Spleen (tissue), 11 donors: ENCODE measurements around the gene KCNMB2. TPM values are rescaled to one million over a fixed set of nuclear protein-coding genes. Genes with fewer than 3 reads are reported as not detected.

ENCODE experiments used
- DNase-seq: peaks from one replicate; pipeline ENCODE4 v3.0.0-alpha.2; 2020
- H3K27ac ChIP-seq, 8 donors: fragments of 200-600 bp; sonication (generic) in 7 of 8; 1 replicate in 4 of 8; 2 replicates in 4 of 8; pipeline versions ENCODE4 v1.5.0 to v1.8.0; 2016 to 2021; ENCODE audit warnings: inconsistent platforms in 4 of 8, mild to moderate bottlenecking in 4 of 8, moderate library complexity in 1 of 8
- H3K27me3 ChIP-seq, 7 donors: fragments of 200-600 bp; sonication (generic) in 6 of 7; replicated peaks in 1 of 7; 1 replicate in 4 of 7; 2 replicates in 3 of 7; pipeline versions ENCODE4 v1.5.0 to v1.8.0; 2016 to 2021; ENCODE audit warnings: inconsistent platforms in 3 of 7, mild to moderate bottlenecking in 1 of 7
- H3K36me3 ChIP-seq, 6 donors: fragments of 200-600 bp; sonication (generic) in 5 of 6; 1 replicate in 4 of 6; 2 replicates in 2 of 6; pipeline versions ENCODE4 v1.5.0 to v1.8.0; 2016 to 2021; ENCODE audit warnings: inconsistent platforms in 2 of 6
- H3K4me1 ChIP-seq, 6 donors: fragments of 200-600 bp; sonication (generic) in 5 of 6; 1 replicate in 3 of 6; 2 replicates in 3 of 6; pipeline versions ENCODE4 v1.5.0 to v1.8.0; 2016 to 2021; ENCODE audit warnings: inconsistent platforms in 3 of 6
- H3K4me3 ChIP-seq, 8 donors: fragments of 200-600 bp; sonication (generic) in 7 of 8; 1 replicate in 4 of 8; 2 replicates in 4 of 8; pipeline versions ENCODE4 v1.5.0 to v1.8.0; 2016 to 2021; ENCODE audit warnings: inconsistent platforms in 4 of 8, mild to moderate bottlenecking in 4 of 8, moderate library complexity in 2 of 8
- H3K9me3 ChIP-seq, 8 donors: fragments of 200-600 bp; sonication (generic) in 7 of 8; 1 replicate in 4 of 8; 2 replicates in 4 of 8; pipeline versions ENCODE4 v1.5.0 to v1.8.0; 2016 to 2021; ENCODE audit warnings: inconsistent platforms in 4 of 8
- CTCF ChIP-seq, 11 experiments: fragments of 200-600 bp in 7 of 11; fragments of 450-650 bp in 4 of 11; sonication (generic) in 4 of 11; IDR thresholded peaks in 8 of 11; conservative IDR thresholded peaks in 3 of 11; 1 replicate in 7 of 11; 2 replicates in 4 of 11; pipeline versions ENCODE4 v1.4.0 to v1.8.0; 2016 to 2021; ENCODE audit warnings: antibody characterized with exemption in 11 of 11, inconsistent platforms in 4 of 11, mild to moderate bottlenecking in 1 of 11
- POLR2A ChIP-seq, 3 donors: fragments of 450-650 bp; IDR thresholded peaks; one replicate each; pipeline ENCODE4 v1.5.1; 2017; ENCODE audit warnings: antibody characterized with exemption in 3 of 3, mild to moderate bottlenecking in 1 of 3
- POLR2AphosphoS5 ChIP-seq, 3 donors: sonication (generic); formaldehyde crosslinking; IDR thresholded peaks; one replicate each; pipeline ENCODE4 v1.5.1; 2017; ENCODE audit warnings: antibody characterized with exemption in 3 of 3
- WGBS, 5 donors: extraction: QIAGEN DNeasy Blood & Tissue Kit in 3 of 5; methylation state at CpG; one replicate each; pipeline versions ENCODE4 v1.1.5 to v1.1.7; 2013 to 2018; 5-methylcytosine and 5-hydroxymethylcytosine counted together
- intact Hi-C: fragments of 100-400 bp; cut with DNase I; formaldehyde crosslinking; loops from one replicate; pipeline ENCODE4 v1.15.0; 2023; ENCODE audit warnings: low total_unique reads
- polyA plus RNA-seq, 3 donors: library from polyadenylated mRNA; stranded (reverse); fragments of 200-250 nt; gene quantifications; one replicate each; pipeline ENCODE4 v1.2.1, GENCODE V29; 2013
- total RNA-seq, 7 donors: library from RNA; depleted of rRNA in 3 of 7; stranded (reverse); fragments of >200 nt in 3 of 7; fragmentation: NEBNext Ultra II Directional in 4 of 7; extraction: Animal tissue kit (Norgen Biotek cat#: 25700) in 4 of 7; gene quantifications; one replicate each; pipeline versions ENCODE4 v1.1.0 to v1.2.1, GENCODE V29; 2016 to 2021
- donor health status: healthy with polysubstance abuse.
- donor health status: DM: no; HTN: no; CAD: no; lungs with moderate emphysema.
- donor health status: DM: no; HTN: no; CAD: no.
- donor health status: Bipolar disorder and iron deficiency.
- donor health status: healthy.
- donor health status: DM: no; HTN: no; CAD: no.
- donor health status: DM: yes; HTN: yes; CAD: no.

The KCNMB2 gene
- total and polyA plus RNA-seq, 10 donors: 0.03 to 0.70 (median 0.66) TPM; not detected in 5

- no peaks in the 10 kb centered on the region for H3K9me3 ChIP-seq
- H3K4me3 ChIP-seq: no peak overlapping the region
- no peaks in the 10 kb centered on the region for H3K4me1 ChIP-seq
- H3K27ac ChIP-seq: no peak overlapping the region
- TF ChIP-seq POLR2A (IDR thresholded peaks at IDR 0.05) (no peak), CTCF (IDR thresholded peaks at IDR 0.05 in 8 of 11, conservative IDR thresholded peaks at IDR 0.05 in 3 of 11) (no peak), POLR2AphosphoS5 (IDR thresholded peaks at IDR 0.05) (no peak)
- no peaks in the 10 kb centered on the region for H3K27me3 ChIP-seq
- intact Hi-C loops: no loop called here
- 74 to 90% (median 86%) methylated on average over 3 of the region's 3 CpGs for WGBS, 5 donors
- no peaks in the 10 kb centered on the region for H3K36me3 ChIP-seq
- DNase-seq: no peak
Measured at GRCh38 chr3:178707311-178708031, 171.2 kb downstream of the KCNMB2 start.

GRCh38 chr3:178709051-178709450 lies 172.8 kb downstream of the KCNMB2 start:
- no peaks in the 10 kb centered on the region for H3K4me1 ChIP-seq
- no peak for DNase-seq
- no peaks in the 10 kb centered on the region for H3K36me3 ChIP-seq
- H3K27me3 ChIP-seq: no peaks in the 10 kb centered on the region
- WGBS, 5 donors: 45 to 62% (median 55%) methylated on average over 6 of the region's 6 CpGs
- no peaks in the 10 kb centered on the region for H3K9me3 ChIP-seq
- H3K27ac ChIP-seq: no peak overlapping the region
- intact Hi-C loops: no loop called here
- H3K4me3 ChIP-seq: no peak overlapping the region
- TF ChIP-seq CTCF (IDR thresholded peaks at IDR 0.05 in 8 of 11, conservative IDR thresholded peaks at IDR 0.05 in 3 of 11) (no peak), POLR2A (IDR thresholded peaks at IDR 0.05) (no peak), POLR2AphosphoS5 (IDR thresholded peaks at IDR 0.05) (no peak)

DNA sequence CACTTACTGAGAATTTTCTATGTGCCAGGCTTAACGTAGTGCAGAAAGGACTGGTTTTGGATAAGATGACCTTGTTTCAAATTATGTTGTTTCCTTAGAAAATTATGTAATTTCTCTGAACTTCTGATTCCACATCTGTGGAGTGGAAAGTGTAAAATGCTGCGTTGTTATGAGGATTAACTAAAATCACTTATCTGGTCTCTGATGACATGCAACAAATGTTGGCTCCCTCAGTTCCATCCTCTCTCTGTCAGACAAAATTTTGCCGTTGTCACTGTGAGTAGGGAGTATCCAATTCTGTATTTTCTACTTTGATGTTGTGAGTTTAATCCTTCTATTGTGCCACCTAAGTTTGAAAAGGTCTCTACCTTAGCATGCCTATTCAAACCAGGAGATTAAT lies 175.5 kb downstream of the KCNMB2 start:
- Histone ChIP-seq H3K4me1 (no peaks in the 10 kb centered on the region), H3K27ac (no peak overlapping the region), H3K9me3 (no peaks in the 10 kb centered on the region), H3K27me3 (no peaks in the 10 kb centered on the region), H3K4me3 (no peak overlapping the region), H3K36me3 (no peaks in the 10 kb centered on the region)
- TF ChIP-seq POLR2A (IDR thresholded peaks at IDR 0.05) (no peak), POLR2AphosphoS5 (IDR thresholded peaks at IDR 0.05) (no peak), CTCF (IDR thresholded peaks at IDR 0.05 in 8 of 11, conservative IDR thresholded peaks at IDR 0.05 in 3 of 11) (no peak)
- WGBS, 5 donors: 54 to 89% (median 69%) methylated on average over 3 of the region's 3 CpGs
- DNase-seq: no peak
- intact Hi-C loops: no loop called here

- Histone ChIP-seq H3K9me3 (no peaks in the 10 kb centered on the region), H3K27me3 (no peaks in the 10 kb centered on the region), H3K4me3 (no peak overlapping the region), H3K4me1 (no peaks in the 10 kb centered on the region), H3K36me3 (no peaks in the 10 kb centered on the region), H3K27ac (no peak overlapping the region)
- intact Hi-C loops: no loop called here
- TF ChIP-seq CTCF (IDR thresholded peaks at IDR 0.05 in 8 of 11, conservative IDR thresholded peaks at IDR 0.05 in 3 of 11) (no peak), POLR2AphosphoS5 (IDR thresholded peaks at IDR 0.05) (no peak), POLR2A (IDR thresholded peaks at IDR 0.05) (no peak)
- 81 to 99% (median 91%) methylated on average over 5 of the region's 5 CpGs for WGBS, 5 donors
- no peak for DNase-seq
Measured at GRCh38 chr3:178712247-178712646, 176.0 kb downstream of the KCNMB2 start.
